ENCODE results near the gene EPN1.

Gene EPN1

DNA sequence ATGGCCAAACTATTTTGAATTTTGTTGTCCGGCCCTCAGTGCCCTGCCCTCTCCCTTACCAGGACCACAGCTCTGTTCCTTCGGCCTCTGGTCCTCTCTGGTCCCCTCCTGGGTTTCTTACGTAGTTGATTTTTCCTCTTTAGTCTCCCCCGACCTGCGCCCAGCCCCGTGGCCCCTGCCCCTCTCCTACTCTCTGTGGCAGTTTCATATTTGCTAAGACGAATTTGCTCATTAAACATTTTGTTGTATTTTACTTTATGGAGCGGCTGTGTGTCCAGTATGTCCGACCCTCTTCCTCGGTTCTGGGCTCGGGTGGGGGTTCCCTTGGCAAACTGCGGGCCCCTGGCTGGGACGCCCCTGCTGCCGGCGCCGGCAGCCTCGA, 576 bp upstream of the EPN1 start:
- DNase-seq (ENCODE audit: low read depth, low spot score): no peak

DNA sequence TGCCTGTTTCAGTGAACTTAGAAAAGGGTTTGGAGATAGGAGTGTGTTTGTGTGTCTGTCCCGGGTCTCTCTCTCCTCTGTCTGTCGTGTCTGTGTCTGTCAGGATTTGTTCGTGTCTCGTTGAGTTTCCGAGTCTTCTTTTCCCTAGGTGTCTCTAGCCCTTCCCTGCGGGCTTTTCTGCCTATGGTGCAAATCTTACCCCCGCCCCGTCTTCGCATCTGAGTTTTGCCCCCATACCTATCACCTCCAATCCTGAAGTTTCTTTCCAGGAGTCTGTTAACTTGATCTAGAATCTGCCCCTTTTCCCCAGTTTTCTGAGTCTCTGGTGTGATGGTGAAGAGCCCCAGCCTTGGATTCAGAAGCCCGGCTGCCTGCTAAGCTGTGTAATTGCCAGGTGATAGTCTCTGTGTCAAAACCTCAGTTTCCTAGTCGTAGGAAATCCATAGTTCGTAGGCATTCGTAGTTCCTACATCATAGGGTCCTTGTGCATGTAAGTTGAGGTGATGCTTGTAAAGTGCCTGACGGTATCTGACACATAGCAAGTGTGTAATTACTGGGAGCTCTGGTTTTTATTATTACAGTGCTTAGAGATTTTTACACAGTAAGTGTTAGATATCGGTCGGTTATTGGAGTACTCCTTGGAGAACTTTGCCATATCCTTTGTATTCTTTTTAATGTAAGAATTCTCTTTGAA, 782 bp downstream of the EPN1 start:
- H3K4me3 ChIP-seq (ENCODE audit: low read length): peak overlapping the region; percentile 93
- no peak for DNase-seq (ENCODE audit: low read depth, low spot score)

More for the DNA sequence above, 576 bp upstream of the EPN1 start:
- peak overlapping the region; percentile 93 for H3K4me3 ChIP-seq (ENCODE audit: low read length)

DNA sequence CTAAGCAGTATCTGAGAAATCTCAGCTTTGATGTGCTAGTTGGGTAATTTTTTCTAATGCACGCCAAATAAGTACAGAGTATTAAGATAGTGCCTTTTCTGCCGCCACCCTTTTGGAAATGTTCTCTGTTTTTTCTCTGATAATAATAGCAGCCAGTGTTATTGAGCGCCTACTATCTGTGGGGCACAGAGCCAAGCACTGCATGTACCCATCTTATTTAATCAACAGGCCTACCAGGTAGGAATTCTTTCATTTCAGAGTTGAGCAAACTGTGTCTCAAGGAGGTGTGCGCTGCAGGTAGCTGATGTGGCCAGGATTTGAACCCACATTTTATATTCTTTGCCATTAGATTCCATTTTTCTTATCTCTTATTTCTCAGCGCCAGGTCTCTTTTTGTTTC, 1.4 kb downstream of the EPN1 start:
- H3K4me3 ChIP-seq (ENCODE audit: low read length): peak overlapping the region; percentile 93
- no peak for DNase-seq (ENCODE audit: low read depth, low spot score)

DNA sequence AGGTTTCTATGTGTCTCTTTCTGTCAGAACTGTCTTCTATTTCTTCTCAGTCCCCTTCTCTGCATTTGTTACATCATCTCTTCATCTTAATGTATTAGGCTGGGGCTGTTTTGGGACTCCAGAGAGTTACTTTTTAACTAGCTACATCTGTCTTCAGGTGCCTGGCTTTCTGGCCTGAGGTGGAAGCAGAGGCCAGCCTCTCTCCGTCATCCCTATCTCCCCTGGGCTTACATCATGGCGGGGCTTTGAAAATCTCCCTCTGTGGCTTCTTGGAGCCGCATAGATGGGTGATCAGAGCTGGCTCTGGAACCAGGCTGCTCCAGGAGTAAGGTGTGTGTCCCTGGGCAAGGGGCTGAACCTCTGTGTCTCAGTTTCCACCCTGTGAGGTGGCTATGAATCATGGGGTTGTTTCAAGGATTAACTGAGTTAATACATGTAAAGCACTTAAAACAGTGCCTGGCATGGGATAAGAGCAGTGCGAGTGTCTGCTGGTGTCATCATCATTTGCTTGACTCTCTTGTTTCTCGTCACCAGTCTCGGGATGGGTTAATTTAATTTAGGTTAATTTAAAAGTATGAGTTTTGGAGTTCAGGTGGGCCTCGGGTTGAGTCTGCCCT, 2.0 kb downstream of the EPN1 start:
- H3K4me3 ChIP-seq (ENCODE audit: low read length): no peak overlapping the region

DNA sequence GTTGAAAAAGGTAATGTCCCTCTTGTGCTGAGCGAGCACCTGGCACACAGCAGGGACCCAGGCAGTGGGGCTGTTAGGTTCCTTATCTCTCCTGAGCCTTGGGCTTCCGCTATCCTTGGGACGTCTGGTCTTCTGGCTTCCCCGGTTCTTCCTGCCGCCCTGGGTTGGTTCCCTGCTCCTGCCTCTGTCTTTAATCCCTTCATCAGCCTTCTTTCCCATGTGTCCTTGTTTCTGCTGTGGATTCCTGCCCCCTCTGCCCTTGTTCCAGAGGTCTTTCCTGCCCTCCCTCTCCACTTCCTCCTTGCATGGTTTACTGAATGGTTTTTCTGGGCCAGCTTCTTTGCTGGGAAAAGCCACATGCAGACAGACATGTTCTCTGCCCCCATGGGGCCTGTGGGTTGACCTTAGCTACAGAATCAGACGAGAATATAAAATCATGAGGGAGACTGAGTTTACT, 2.6 kb downstream of the EPN1 start:
- H3K4me3 ChIP-seq (ENCODE audit: low read length): no peak overlapping the region
- no peak for DNase-seq (ENCODE audit: low read depth, low spot score)

More for the DNA sequence above, 2.0 kb downstream of the EPN1 start:
- no peak for DNase-seq (ENCODE audit: low read depth, low spot score)

DNA sequence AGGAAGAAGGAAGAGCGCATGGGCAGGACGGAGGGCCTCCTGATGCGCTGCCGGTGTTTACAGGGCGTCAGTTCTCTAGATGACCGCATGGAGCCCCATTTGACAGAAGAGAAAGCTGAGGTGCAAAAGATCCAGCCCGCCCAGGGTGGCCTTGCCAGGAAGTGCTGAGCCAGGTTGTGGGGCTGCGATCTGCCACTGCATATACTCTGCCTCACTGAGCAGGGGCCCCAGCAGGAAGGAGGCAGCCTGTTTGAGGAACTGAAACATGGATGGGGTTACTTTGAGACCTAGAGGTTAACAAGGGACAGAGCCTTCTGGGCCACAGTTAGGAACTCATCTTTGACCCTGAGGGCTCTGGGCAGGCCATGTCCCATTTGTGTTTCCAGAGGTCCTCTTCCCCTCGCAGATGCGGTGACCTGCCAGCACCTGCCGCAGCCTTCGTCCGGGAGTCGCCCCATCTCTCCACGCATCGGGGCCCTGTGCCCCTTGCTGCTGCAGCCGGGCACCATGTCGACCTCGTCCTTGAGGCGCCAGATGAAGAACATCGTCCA, 3.2 kb downstream of the EPN1 start:
- H3K4me3 ChIP-seq (ENCODE audit: low read length): no peak overlapping the region
- DNase-seq (ENCODE audit: low read depth, low spot score): no peak

DNA sequence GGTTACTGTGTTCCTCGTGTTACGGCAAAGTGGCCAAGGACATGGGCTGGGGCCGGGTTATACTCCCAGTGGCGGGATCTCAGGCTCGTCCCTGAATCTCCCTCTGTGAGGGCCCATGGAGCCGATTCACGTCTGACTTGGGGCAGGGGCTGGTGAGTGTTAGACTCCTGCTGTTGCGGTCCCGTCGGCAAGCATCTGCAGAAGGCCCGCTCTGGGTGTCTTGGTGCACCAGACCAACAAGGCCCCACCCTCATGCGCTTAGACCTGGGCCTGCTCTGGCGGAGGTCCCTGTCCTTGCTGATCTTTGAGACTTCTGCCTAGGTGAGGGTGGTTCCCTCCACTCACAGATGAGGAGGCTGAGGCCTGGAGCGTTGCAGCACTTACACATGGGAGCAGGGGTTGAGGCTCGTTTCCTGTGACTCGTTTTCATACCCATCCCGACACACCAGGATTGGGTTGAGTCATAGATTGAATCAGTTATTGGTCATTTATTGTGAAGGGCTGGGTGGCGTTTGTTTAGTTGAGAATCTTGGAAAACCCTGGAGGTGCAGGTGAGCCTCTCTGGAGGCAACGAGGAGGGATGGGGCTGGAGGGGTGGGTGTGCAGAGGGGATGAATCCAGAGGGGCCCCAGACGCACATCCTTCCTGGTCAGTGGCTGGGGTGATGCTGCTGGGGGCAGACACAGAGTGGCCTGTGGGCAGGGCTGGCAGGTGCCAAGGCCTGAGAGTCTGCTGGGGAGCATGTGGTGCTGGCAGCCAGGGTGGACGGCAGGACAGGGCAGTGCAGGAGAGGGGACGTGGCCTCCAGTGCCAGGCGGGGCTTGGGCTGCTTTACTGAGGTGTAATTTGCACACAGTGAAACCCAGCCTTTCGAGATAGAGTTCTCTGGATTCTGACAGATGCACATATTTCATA, 4.6 kb downstream of the EPN1 start:
- H3K4me3 ChIP-seq (ENCODE audit: low read length): no peak overlapping the region
- DNase-seq (ENCODE audit: low read depth, low spot score): no peak

DNA sequence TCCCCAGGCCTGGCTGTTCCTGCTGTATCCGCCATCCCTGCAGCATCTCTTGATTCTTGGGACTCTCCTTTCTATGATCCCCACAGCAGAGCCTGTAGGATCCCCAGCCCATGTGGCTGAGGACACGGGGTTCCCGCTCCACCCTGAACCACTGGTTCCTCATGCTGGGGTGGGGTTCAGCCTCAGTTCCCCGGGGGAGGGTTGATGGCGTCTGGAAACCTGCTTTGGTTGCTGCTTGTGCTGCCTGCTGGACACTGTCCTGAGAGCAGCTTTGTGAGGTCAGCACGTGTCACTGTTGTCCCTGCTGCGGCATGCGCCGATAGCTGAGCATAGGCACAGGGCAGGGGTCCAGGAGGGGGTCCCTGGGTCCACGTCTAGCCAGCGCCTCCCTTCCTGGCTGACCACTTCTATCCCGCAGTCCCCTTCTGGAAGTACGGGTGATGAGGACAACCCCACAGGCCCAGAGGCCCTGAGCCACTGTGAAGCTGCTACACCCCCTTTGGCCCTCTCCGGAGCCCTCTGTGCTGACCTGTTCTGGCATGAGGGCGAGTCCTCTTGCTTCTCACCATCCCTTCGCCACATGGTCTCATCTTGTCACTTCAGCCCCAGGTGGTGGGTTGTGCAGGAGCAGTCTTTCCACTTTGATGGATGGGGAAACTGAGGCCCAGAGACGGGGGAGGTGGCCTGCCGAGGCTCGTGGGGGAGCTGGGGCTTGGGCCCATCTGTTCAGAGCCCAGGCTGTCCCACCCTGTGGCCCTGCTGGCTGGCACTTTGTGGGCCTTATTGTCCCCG, 5.5 kb downstream of the EPN1 start:
- no peak for DNase-seq (ENCODE audit: low read depth, low spot score)

DNA sequence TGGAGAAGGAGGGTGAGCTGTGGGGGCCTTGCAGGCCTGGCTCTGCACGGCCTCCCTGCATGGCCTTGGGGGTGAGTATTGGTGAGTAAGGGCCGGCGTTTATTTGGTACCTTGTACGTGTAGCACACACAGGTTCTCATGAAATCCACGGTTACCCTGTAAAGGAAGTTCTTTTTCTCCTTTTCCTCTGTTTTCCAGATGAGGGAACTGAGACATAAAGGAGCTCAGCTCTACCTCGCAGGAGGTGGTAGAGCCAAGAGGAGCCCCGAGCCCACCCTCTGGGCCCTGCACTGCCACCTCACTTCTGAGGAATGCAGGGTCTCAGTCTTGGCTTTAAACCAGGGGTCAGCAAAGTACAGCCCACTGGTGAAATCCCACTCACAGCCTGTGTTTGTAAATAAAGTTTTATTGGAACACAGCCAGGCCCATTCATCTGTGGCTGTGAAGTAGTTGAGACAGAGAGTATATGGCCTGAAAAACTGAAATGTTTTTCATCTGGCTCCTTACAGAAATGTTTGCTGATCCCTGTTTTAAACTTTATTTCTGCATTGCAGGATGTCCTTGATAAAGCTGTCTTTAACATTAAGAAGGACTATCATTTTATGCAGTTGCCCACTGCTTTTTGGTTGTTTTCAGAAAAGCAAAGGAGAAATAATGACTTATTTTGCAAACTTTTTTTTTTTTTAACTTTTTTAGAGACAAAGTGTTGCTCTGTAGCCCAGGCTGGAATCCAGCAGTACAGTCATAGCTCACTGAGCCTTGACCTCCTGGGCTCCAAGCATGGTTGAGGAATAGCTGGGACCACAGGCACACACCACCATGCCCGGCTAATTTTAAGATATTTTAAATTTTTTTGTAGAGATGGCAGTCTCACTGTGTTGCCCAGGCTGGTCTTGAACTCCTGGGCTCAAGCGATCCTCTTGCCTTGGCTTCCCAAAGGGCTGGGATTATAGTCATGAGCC, 6.4 kb downstream of the EPN1 start:
- DNase-seq (ENCODE audit: low read depth, low spot score): no peak
- no peak overlapping the region for H3K4me3 ChIP-seq (ENCODE audit: low read length)

More for the DNA sequence above, 5.5 kb downstream of the EPN1 start:
- H3K4me3 ChIP-seq (ENCODE audit: low read length): no peak overlapping the region

DNA sequence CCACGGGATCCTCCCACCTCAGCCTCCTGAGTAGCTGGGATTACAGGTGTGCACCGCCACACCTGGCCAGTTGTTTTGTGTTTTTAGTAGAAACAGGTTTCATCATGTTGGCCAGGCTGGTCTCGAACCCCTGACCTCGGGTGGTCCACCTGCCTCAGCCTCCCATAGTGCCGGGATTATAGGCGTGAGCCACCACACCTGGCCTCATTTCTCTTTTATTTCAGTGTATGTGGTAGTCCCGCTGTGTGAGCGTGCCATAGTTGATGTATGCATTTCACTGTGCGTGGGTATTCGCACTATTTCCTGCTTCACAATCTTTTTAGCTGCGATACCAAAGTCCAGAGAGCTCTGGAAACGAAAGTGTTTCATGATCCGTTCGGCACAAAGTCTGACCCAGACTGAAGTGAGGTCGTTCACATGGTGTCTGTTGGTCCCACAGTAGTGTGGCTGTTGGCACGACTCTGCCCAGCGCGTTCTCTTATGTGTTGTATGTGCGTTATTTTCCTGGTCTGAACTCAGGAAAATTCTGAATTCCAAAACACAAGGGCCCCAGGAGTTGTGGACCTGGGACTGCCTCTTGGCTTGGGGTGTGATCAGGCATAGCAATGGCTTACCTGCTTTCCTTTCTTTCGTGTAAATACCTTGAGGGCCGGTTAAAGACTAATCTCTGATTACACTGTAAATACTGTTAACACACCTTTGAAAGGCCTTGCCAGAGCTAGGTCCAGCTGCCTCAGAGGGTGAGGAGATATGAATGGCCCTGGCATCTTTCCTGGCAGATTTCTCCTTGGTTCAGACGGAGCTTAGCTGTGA, 8.6 kb downstream of the EPN1 start:
- no peak for DNase-seq (ENCODE audit: low read depth, low spot score)
- H3K4me3 ChIP-seq (ENCODE audit: low read length): no peak overlapping the region

DNA sequence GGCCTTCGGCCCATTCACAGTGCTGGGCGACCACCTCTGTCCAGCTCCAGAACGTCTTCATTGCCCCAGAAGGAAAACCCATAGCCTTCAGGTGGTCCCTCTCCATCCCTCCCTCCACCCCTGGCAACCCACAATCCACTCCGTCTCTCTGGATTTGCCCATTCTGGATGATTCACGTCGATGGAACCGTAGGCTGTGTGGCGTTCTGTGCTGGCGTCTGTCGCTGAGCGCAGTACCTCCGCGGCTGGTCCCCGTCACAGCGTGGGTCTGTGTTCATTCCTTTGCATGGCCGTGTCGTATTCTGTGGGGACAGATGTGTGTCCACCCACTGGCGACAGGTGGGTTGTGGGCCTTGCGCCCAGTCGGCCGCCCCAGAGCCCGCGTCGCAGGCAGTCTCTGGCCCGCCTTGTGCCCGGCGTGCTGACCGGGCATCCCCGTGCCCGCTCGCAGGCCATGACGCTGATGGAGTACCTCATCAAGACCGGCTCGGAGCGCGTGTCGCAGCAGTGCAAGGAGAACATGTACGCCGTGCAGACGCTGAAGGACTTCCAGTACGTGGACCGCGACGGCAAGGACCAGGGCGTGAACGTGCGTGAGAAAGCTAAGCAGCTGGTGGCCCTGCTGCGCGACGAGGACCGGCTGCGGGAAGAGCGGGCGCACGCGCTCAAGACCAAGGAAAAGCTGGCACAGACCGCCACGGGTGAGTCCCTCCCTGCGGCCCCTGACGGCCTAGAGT, 10.1 kb downstream of the EPN1 start:
- H3K4me3 ChIP-seq (ENCODE audit: low read length): no peak overlapping the region
- DNase-seq (ENCODE audit: low read depth, low spot score): no peak

DNA sequence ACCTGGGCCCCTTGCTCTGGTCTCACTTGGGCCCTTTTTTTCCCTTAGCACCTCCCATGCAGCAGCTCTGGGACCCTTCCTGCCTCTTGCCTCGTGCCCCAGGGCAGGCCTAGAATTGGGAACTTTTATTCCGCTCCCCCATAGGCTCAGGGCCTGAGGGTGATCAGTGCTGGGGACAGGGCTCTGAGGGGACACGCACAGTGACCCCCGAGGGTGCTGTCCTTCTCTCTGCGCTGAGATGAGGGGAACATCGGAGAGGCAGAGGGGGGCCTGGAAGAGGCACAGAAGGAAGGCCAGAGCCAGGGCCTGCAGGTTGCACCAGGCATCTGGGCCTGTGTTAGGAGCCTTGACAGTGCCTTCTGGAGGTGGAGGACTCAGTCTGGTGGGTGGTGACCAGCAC, 10.8 kb downstream of the EPN1 start:
- no peak overlapping the region for H3K4me3 ChIP-seq (ENCODE audit: low read length)
- no peak for DNase-seq (ENCODE audit: low read depth, low spot score)

DNA sequence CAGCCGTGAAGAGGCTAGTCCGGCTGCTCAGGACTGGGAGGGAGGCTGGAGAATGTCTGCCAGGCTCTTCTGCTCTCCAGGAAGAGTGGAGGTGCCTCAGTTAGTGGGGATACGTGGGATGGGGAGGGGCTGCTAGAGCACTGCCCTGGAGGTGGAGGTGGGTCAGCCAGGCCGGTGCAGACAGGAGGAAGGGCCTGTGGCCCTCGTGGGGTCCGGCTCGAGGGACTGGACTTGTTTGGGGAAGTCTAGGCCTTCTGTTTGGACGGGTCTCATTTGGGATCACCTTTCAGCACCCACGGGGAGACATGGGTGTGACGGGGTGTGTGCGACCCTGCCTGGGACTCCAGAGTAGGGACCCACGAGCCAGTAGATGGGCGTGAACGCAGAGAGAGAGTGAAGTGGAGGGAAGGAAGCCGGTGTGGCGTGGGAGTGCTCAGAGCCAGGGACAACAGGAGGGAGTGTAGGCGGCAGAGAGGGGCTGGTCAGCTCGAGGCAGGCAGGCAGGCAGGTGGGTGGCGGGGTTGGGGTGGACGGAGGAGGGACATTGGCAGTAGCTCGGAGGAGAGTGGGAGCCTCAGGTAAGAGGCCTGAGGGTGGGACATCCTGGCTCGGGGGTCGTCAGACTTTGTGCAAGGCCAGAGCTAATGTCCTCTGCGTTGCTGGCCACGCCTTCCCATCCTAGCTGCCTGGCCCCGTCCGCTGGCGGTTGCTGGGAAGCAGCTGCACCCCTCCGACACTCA, 11.5 kb downstream of the EPN1 start:
- no peak overlapping the region for H3K4me3 ChIP-seq (ENCODE audit: low read length)
- no peak for DNase-seq (ENCODE audit: low read depth, low spot score)

DNA sequence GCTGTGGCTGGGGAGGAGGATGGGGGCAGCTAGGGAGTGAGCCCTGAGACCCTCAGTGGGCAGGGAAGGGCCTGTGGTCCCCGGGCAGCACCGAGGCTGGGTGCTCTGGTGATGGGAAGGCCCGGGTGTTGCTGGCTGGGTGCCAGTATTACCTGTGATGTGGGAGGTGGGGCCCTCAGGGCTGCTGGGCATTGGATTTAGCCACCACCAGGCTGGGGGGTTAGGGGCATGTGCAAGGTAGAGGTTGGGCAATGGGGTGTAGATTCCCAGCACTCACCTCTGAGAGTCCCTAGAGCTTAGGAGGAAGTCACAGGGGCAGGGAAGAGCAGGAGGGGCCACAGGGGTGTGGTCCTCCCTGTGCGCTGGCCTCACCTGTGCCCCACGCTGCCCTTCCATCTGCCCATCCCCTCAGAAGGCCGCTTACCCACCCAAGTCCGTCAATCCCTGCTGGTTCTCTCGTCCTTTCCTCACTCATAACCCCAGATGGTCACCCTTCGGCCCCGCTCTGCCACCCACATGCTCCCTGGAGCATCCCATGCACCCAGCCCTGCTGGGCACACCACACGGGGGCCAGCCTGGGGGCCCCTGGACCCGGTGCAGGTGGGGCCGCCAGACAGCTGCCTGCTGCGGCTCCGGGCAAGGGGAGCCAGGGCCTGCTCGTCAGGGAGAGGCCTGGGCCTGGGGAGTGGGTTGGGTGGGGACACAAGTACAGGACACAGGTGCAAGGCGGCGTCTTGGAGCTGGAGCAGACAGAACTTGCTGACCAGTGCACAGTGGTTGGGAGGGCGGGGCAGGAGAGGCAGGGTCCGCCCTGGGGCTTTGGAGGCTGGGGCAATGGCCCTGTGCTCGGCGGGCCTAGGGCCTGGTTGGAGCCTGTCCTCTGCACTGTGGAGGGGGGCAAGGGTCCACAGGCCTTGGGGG, 12.5 kb downstream of the EPN1 start:
- no peak overlapping the region for H3K4me3 ChIP-seq (ENCODE audit: low read length)
- no peak for DNase-seq (ENCODE audit: low read depth, low spot score)

All from Jurkat, Clone E6-1 (cell line).